KMS-11 (cell line): ENCODE data around the gene TCEAL9.

Source experiments
- H2AFZ ChIP-seq: fragments of 200-600 bp; sonication (generic); 2 replicates; pipeline ENCODE4 v1.6.1; 2016; ENCODE audit warnings: antibody characterized with exemption, mixed run types, low read depth
- H3K27ac ChIP-seq: fragments of 200-600 bp; sonication (generic); 2 replicates; pipeline ENCODE4 v1.6.1; 2016; ENCODE audit warnings: mild to moderate bottlenecking, mixed run types
- H3K27me3 ChIP-seq: fragments of 200-600 bp; sonication (generic); 2 replicates; pipeline ENCODE4 v1.6.1; 2017; ENCODE audit warnings: mild to moderate bottlenecking, low read depth, mixed run types, moderate library complexity; ENCODE audit not compliant: insufficient read depth
- H3K36me3 ChIP-seq: fragments of 200-600 bp; sonication (generic); 2 replicates; pipeline ENCODE4 v1.6.1; 2017; ENCODE audit warnings: mild to moderate bottlenecking, mixed run types; ENCODE audit not compliant: insufficient read depth
- H3K4me1 ChIP-seq: fragments of 200-600 bp; sonication (generic); 2 replicates; pipeline ENCODE4 v1.6.1; 2016; ENCODE audit warnings: mild to moderate bottlenecking, low read depth, mixed run types; ENCODE audit not compliant: poor library complexity, severe bottlenecking
- H3K4me2 ChIP-seq: fragments of 200-600 bp; sonication (generic); 2 replicates; pipeline ENCODE4 v1.7.0; 2016; ENCODE audit warnings: mild to moderate bottlenecking, mixed run types
- H3K4me3 ChIP-seq: fragments of 200-600 bp; sonication (generic); IDR thresholded peaks from 2 replicates; pipeline ENCODE4 v1.6.1; 2017; ENCODE audit warnings: low read depth, low read length, mixed read lengths; ENCODE audit not compliant: insufficient read depth
- H3K79me2 ChIP-seq: fragments of 200-600 bp; sonication (generic); 2 replicates; pipeline ENCODE4 v1.6.1; 2016; ENCODE audit warnings: low read depth, mixed run types; ENCODE audit not compliant: insufficient read depth
- H3K9ac ChIP-seq: fragments of 200-600 bp; sonication (generic); 2 replicates; pipeline ENCODE4 v1.6.1; 2016; ENCODE audit warnings: mild to moderate bottlenecking, mixed run types
- H4K20me1 ChIP-seq: fragments of 200-600 bp; sonication (generic); 2 replicates; pipeline ENCODE4 v1.6.1; 2016; ENCODE audit warnings: mild to moderate bottlenecking, mixed run types; ENCODE audit not compliant: insufficient read depth
- CTCF ChIP-seq: fragments of 200-600 bp; sonication (generic); conservative IDR thresholded peaks from 2 replicates; pipeline ENCODE4 v1.6.1; 2017; ENCODE audit warnings: low read depth, mild to moderate bottlenecking, antibody characterized with exemption, low read length, moderate library complexity, mixed read lengths

Gene TCEAL9

GRCh38 chrX:103396660-103397059 is 40.4 kb downstream of the TCEAL9 start:
- no peak for TF ChIP-seq CTCF
- Histone ChIP-seq H4K20me1 (no peaks in the 10 kb centered on the region), H3K36me3 (no peaks in the 10 kb centered on the region), H3K27ac (no peak overlapping the region), H3K4me3 (no peak overlapping the region), H3K4me2 (no peak overlapping the region), H3K9ac (no peak overlapping the region), H3K79me2 (no peaks in the 10 kb centered on the region), H3K27me3 (no peaks in the 10 kb centered on the region), H3K4me1 (no peaks in the 10 kb centered on the region), H2AFZ (no peak overlapping the region)

GRCh38 chrX:103397707-103398106 is 41.4 kb downstream of the TCEAL9 start:
- no peaks in the 10 kb centered on the region for H4K20me1 ChIP-seq
- no peaks in the 10 kb centered on the region for H3K79me2 ChIP-seq
- H2AFZ ChIP-seq, result no peak overlapping the region
- no peak overlapping the region for H3K4me2 ChIP-seq
- no peak overlapping the region for H3K27ac ChIP-seq
- H3K36me3 ChIP-seq, result no peaks in the 10 kb centered on the region
- TF ChIP-seq CTCF, result no peak
- H3K27me3 ChIP-seq, result no peaks in the 10 kb centered on the region
- H3K4me1 ChIP-seq, result no peaks in the 10 kb centered on the region
- H3K9ac ChIP-seq, result no peak overlapping the region
- H3K4me3 ChIP-seq, result no peak overlapping the region

GRCh38 chrX:103398421-103398864 is 42.1 kb downstream of the TCEAL9 start:
- Histone ChIP-seq H3K4me1 (no peaks in the 10 kb centered on the region), H3K4me2 (no peak overlapping the region), H3K27ac (no peak overlapping the region), H3K36me3 (no peaks in the 10 kb centered on the region), H3K27me3 (no peaks in the 10 kb centered on the region), H3K9ac (no peak overlapping the region), H3K4me3 (no peak overlapping the region), H2AFZ (no peak overlapping the region), H3K79me2 (no peaks in the 10 kb centered on the region), H4K20me1 (no peaks in the 10 kb centered on the region)
- no peak for TF ChIP-seq CTCF

GRCh38 chrX:103399744-103400143 is 43.4 kb downstream of the TCEAL9 start:
- Histone ChIP-seq H4K20me1 (no peaks in the 10 kb centered on the region), H3K4me2 (no peak overlapping the region)

More at GRCh38 chrX:103399744-103400143, 43.4 kb downstream of the TCEAL9 start:
- no peak for TF ChIP-seq CTCF
- Histone ChIP-seq H3K27me3 (no peaks in the 10 kb centered on the region), H3K36me3 (no peaks in the 10 kb centered on the region), H3K27ac (no peak overlapping the region), H3K9ac (no peak overlapping the region), H3K4me1 (peaks cover 6% of the 10 kb centered on the region), H3K79me2 (no peaks in the 10 kb centered on the region), H3K4me3 (no peak overlapping the region), H2AFZ (no peak overlapping the region)
